GM18498 (cell line): ENCODE measurements around the gene SH3YL1.

Experiments
- ATAC-seq: cut with Tn5 transposase; IDR thresholded peaks from one replicate; pipeline ENCODE4 v1.9.1; 2021; ENCODE audit warnings: mild to moderate bottlenecking, moderate library complexity; ENCODE audit not compliant: unreplicated experiment

Gene SH3YL1

GRCh38 chr2:282371-283263, 18.8 kb upstream of the SH3YL1 start:
- no peak for ATAC-seq

DNA sequence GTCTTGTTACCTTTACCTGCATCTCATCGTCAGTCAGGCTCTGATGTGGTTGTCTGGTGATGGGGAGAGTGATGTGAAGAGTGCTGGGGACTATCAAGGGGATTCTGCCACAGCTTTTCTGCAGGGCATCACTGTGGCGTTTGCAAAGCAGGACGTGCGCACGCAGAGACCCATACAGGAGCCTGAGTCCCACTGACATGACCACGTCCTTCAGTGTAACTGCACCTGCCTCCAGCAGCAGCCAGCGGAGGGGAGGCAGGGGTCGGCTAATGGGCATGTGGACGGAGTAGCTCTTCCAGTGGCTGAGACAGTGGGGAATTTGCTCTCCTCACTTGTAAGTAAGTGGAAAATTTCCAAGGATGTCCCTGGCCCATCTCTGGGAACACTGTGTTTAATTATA, 17.5 kb upstream of the SH3YL1 start:
- ATAC-seq = no peak

DNA sequence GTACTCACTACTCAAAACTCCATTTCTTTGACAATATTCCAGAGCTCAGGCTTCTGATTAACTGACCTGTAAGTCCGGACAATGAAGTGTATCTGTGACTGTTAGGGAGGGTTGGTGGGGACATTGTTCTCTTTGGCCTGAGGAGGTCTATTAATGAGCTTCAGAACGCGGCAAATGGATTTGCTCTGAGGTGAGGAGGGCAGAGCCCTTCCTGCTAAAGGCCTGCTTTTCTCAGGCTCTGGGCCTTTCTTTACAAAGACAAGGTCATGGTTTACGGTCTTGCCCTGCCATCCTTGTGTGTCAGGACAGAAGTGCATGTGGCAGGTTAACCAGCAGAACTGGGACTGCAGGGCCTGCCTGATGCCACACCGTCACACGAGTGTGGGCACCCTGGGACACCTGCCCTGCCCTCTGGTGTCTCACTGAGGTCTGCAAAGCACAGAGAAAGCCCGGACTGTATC, 16.8 kb upstream of the SH3YL1 start:
- ATAC-seq = no peak

- ATAC-seq = no peak
Observed at GRCh38 chr2:279956-280649, 16.3 kb upstream of the SH3YL1 start.

DNA sequence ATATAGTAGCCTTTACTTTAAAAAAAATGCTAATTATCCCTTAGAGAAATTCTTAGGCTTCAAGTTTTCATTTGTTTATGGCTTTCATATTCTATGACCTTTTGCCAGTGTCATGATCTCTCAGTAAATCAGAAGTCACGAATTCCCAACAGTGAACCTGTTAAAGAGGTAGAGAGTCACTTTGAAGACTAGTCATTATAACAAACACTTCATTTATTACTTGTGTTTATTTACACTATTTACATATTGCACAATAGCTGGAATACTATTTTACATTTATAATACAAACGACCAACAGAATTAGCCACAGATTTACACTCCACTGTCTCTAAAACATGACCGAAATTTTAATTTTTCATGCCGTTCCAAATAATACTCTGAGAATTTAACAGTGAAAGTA, 15.5 kb upstream of the SH3YL1 start:
- no peak for ATAC-seq

DNA sequence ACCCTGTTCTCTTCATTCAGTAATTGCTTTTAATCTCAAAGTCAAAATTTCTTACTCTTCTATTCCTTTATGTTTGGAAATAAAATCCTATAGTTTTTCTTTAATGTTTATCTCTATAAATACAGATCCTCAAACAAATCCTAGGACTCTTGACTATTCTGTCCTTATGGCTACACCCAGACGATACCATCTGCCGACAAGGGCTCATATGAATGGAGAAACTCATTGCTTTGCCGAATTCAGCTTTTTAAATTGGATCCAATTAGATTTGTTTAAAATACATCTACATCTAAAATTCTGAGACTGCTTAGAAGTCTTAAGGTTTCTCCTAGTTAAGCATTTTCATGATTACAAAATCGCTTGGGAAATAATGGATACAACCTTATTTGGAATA, 15.1 kb upstream of the SH3YL1 start:
- no peak for ATAC-seq

DNA sequence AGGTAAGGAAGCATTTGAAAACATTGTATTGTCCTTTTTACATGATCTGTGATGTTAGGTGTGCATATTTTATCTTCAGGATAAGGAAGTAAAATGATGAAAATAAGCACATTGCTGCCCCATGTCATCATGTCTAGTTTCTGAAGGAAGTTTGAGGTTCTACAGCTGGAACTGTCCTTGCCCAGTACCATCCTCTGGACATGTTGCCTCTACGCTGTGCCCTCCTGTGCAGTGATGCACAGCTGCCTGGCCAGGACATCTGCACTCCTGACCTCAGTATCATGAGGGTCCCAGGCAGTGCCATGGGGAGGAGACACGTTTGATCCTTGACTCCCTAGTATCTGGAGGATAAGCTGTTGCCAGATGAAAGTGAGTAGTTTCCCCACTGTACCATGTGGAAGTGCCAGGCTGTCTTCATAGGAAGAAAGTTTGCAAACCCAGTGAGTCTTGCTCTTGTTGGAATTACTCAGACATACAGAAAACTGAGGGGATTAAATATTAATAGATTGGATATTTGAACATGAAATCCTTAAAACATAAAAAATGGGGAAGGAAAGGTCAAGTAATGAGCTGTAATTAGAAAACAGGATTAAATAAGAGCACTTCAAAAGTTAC, 14.6 kb upstream of the SH3YL1 start:
- ATAC-seq = no peak

- peak; percentile 97 for ATAC-seq
Observed at GRCh38 chr2:275466-275865, 11.6 kb upstream of the SH3YL1 start.

DNA sequence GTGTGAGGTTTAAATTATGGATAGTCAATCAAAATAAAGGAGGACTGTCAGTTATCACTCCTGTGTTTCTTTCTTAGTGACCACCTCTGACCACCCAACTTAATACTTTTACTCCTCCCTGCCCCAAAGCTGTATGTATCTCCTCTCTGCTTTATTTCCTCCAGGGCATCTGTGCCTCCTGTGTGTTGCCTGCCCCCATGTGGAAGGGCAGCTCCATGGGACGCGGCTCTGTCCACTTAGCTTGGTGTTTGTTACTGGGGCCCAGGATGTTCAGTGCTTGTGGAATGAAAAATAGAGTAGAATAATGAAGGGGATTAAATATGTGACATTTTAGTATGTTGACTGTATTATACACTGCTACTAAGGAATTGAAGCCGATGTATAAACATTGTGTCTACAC, 10.7 kb upstream of the SH3YL1 start:
- no peak for ATAC-seq

DNA sequence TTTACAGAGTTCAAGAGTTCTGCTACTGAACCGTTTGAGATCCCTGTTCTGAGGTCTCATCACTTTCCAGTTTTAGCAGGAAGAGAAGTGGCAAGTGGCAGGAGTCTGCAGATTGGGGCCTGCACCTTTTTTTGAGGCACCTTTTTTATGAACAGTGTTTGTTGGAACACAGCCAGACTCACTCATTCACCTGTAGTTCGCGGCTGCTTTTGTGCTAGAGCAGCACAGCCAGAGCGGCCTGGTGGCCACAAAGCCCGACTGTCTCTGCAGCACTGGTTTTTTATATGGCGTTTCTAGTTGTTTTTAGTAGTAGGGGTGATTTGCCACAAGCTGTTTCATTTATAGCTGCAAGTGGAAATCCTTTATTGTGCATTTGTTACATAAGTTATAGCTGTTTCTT, 9.5 kb upstream of the SH3YL1 start:
- ATAC-seq = no peak

- ATAC-seq = no peak
Observed at GRCh38 chr2:271917-272316, 8.1 kb upstream of the SH3YL1 start.

DNA sequence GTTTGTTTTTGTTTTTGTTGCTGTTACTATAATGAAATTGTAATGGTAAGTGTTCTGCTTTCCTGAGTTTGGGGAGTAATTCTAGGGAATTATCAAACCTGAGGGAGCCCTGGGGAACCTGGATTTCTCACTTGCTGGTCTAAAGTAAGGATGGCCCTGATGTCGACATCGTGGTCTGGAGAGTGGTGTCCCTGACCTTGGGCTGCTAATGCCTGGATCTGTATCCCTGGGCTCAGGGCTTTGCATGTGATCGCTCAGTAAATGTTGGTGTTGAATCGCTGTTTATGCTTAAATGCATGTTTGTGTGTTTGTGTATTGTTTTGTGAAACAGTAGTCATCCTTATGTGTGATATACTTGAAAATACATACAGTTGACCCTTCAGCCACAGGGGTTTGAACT, 7.0 kb upstream of the SH3YL1 start:
- ATAC-seq = no peak

DNA sequence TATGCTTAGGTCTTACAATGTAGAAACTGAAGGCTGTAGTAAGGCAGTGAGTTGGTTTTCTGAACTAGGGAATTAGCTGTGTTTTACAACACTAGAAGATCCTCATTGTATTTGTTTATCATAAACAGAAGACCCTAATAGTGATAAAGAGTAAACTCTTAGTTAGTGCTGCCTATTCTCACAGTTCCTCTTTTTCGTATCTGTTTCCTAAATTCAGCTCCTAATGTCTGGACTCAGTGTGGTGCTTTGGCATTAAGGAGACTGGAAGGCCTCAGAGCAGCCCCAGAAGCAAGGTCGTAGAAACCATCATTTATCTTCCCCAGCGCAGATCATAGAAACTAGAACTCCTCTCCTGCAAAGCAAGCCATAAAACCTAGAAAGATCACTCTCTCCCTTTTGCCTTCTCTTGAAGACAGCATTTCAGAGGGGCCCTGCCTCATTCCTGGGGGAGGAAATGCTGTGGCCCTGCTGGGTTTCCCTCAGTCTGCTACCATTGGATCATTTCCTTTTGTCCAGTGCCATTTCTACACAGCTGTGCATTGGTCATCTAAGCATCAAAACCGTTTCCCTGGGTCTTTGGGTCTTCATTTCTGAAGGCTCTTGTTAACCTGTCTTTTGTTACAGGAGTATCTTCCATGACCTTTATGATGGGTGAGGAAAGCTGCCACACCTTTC, 5.7 kb upstream of the SH3YL1 start:
- no peak for ATAC-seq

DNA sequence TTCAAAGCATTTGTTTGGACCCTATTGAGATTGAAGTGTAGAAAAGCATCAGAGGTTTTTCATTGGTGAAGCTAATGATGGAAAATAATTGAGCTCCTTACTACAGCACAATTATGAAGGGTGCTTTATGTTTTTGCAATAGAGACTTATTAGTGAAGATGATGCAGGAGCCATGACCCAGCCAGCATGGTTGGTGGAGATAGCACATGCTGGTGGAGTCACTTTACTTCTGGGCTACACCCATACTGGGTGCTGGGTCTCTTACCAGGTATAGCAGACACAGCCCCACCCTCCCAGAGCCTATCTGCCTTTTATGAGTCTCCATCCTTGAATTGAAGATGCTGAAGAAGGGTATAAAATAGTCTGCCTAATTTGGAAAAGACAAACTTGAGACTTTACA, 4.5 kb upstream of the SH3YL1 start:
- ATAC-seq = no peak

GRCh38 chr2:264493-265468, 949 bp upstream of the SH3YL1 start, which contains the start of gene ACP1:
Gene ACP1 (plus strand): TSS chr2:264947. CDS start chr2:264965, 18 bp downstream.
- peak; percentile 92 for ATAC-seq

- ATAC-seq = no peak
Observed at GRCh38 chr2:263022-263738, 652 bp downstream of the SH3YL1 start.

DNA sequence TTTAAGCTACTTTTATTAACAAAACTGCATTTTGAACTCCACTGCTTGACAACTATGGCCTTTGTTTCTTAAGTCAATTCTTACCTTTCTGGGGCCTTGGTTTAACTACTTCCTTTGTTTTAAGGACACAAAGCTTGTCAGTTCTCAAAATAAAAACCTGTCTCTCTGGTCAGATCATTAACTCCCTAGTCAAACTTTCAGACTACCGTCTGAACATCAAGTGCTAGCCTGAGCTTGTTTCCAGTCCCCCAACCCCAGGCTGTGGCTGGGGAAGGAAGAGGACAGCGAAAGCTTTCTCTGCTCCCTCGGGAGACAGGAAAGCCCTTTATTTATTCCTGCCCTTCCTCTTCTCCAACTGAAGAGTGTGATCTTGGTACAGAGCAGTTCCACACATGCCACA, 1.7 kb downstream of the SH3YL1 start:
- ATAC-seq = no peak

DNA sequence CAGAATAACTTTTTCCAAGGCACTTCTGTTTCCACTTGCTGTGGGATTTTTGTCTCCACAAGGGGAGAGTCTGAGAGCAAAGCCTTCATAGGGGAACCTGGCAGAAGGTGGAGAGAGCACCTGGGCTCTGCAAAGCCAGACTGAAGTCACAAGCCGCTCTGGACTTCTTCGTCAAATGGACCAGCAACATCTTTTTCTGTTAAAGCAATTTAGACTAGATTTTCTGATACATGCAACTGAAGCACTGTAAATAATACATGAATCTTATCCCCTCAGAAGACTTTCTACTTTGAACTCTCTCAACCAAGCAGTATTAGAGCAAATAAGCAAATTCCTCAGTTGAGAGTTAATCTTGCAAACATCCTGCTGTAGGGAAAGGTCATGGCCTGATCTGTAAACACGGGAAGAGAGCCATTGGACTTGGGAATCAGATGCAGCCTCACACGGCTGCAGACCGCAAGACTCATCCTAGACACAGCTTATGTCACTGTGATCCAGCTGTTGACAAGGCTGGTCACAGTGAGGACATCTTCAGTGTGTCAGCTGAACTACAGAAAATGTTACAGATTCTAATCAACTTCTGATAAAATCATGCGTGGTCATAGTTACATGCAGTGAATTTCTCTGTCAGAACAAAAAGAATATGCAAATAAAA, 3.2 kb downstream of the SH3YL1 start:
- ATAC-seq = no peak

- ATAC-seq = no peak
Observed at GRCh38 chr2:259789-260331, 4.0 kb downstream of the SH3YL1 start.
